HepG2 (cell line): ENCODE measurements around the gene RCOR1.

ENCODE experiments used
- CTCF ChIP-seq: sonication (generic); formaldehyde crosslinking; IDR thresholded peaks from 2 replicates; pipeline ENCODE4 v1.5.0; 2020; ENCODE audit warnings: mild to moderate bottlenecking, missing genetic modification reagents, moderate library complexity
- SIN3A ChIP-seq: IDR thresholded peaks from 2 replicates; pipeline ENCODE4 v1.6.1; 2011; ENCODE audit warnings: low read depth, mild to moderate bottlenecking, control low read depth, low read length, borderline replicate concordance
- ZBTB21 ChIP-seq: sonication (generic); formaldehyde crosslinking; IDR thresholded peaks from 2 replicates; pipeline ENCODE4 v1.4.0; 2020; ENCODE audit warnings: missing genetic modification reagents
- ZNF12 ChIP-seq: sonication (generic); formaldehyde crosslinking; IDR thresholded peaks from 2 replicates; pipeline ENCODE4 v1.5.0; 2020; ENCODE audit warnings: missing genetic modification reagents
- ZNF232 ChIP-seq: sonication (generic); formaldehyde crosslinking; IDR thresholded peaks from 2 replicates; pipeline ENCODE4 v1.4.0; 2020; ENCODE audit warnings: missing genetic modification reagents, borderline replicate concordance
- TF ChIP-seq, protein P1 (sequence below): IDR thresholded peaks from 2 replicates; pipeline ENCODE4 v1.6.1; 2016; ENCODE audit warnings: missing biosample characterization, missing genetic modification reagents, low read depth
- TF ChIP-seq, protein P2 (sequence below): sonication (generic); formaldehyde crosslinking; IDR thresholded peaks from 2 replicates; pipeline ENCODE4 v1.4.0; 2020; ENCODE audit warnings: missing genetic modification reagents

GRCh38 chr14:102693006-102693755, 100.7 kb downstream of the RCOR1 start:
- no peak for TF ChIP-seq ZBTB21
- TF ChIP-seq, protein P1, sequence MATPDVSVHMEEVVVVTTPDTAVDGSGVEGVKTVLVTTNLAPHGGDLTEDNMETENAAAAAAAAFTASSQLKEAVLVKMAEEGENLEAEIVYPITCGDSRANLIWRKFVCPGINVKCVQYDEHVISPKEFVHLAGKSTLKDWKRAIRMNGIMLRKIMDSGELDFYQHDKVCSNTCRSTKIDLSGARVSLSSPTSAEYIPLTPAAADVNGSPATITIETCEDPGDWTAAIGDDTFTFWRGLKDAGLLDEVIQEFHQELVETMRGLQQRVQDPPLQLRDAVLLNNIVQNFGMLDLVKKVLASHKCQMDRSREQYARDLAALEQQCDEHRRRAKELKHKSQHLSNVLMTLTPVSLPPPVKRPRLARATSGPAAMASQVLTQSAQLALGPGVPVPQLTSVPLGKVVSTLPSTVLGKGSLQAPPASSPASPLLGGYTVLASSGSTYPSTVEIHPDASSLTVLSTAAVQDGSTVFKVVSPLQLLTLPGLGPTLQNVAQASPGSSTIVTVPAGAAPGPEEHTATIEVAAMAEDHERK (CRISPR knock-in tag) = no peak
- no peak for TF ChIP-seq ZNF232
- TF ChIP-seq ZNF12 (CRISPR knock-in tag) = no peak
- no peak for TF ChIP-seq CTCF
- TF ChIP-seq, protein P2, sequence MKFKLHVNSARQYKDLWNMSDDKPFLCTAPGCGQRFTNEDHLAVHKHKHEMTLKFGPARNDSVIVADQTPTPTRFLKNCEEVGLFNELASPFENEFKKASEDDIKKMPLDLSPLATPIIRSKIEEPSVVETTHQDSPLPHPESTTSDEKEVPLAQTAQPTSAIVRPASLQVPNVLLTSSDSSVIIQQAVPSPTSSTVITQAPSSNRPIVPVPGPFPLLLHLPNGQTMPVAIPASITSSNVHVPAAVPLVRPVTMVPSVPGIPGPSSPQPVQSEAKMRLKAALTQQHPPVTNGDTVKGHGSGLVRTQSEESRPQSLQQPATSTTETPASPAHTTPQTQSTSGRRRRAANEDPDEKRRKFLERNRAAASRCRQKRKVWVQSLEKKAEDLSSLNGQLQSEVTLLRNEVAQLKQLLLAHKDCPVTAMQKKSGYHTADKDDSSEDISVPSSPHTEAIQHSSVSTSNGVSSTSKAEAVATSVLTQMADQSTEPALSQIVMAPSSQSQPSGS (CRISPR knock-in tag) = no peak
- no peak for TF ChIP-seq SIN3A
